GM19351 (cell line): ENCODE results near the gene PLBD2.
"Not testable (repeated sequence)": the region's sequence is repeated elsewhere in the genome, so short reads cannot be mapped to it uniquely, and the experiment has no call there.

ENCODE experiments used
- ATAC-seq: cut with Tn5 transposase; IDR thresholded peaks from one replicate; pipeline ENCODE4 v1.9.1; 2021; ENCODE audit warnings: mild to moderate bottlenecking, moderate library complexity; ENCODE audit not compliant: unreplicated experiment

The PLBD2 gene

DNA sequence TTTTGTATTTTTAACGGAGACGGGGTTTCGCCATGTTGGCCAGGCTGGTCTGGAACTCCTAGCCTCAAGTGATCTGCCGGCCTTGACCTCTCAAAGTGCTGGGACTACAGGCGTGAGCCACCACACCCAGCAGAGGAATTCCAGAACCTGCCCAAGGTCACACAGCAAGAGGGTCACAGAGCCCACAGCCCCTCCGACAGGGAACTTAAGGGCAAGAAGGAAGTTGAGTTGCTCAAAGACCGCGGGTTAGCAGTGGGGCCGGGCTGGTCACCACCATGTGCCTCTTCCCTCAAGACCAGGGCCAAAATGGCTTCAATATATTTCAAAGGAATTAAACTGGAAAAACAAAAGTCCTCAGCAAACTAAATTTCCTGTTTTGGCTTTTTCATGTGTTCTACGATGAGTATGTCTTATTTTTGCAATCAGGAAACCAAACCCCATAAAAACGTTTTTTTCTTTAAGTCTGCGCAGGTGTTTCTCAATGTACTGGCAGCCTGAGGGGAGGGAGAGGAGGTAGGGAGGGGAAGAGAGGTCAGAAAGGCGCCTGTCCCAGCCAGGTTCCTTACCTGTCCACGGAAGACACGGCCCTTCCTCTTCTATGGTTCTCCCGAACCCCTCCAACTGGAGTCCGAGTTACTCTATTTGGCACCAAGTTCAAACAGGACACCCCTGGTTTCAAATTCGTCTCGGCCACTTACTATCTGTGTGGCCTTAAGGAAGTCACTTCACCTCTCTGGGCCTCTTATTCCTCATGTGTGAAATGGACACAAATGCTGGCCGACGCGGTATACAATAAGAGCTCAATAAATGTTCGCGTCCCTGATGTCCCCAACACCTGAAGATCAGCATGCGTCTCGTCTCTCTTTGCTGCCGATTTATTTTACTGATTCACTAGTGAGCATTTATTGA, 24.3 kb upstream of the PLBD2 start:
- ATAC-seq: peak; percentile 29

DNA sequence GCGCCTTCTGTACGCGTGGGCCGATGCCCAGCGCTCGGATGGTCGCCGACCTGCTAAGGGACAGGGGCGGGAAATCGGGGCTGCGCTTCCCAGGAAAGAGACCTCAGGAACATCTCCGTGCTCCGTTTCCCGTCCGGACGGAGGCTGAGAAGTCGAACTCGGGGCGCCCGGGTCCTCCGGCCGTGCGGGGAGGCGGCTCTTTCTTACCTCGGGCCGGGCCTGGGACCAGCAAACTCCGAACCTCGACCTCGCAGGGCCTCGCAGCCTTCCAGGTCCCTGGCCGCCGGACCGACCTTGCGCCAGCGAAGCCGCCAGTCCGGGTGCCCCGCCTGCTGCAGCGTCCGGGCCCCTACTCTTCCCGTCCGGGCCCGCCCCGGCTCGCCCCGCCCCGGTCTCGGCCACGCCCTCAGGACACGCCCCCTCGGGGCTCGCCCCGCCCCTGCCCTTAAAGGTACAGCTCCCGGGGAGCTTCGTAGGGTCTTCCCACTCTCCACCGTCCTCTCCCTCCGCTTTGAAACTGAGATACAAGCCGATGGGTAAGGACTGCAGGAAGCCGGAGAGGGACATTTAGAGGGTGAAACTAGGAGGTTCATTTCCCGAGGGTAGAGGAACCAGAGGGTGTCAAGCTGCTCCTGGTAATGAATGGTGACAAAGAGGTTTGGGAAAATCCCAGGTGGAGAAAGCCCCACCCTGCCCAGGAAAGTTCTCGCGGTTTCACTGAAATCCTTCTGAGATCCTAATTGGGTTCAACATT, 23.4 kb upstream of the PLBD2 start, which contains the start of gene SLC8B1:
SLC8B1 (minus strand) TSS at position 324 of the 754 bp plus-strand sequence. CDS start 2,231 bp downstream, outside the sequence.
- ATAC-seq: peak; percentile 93

DNA sequence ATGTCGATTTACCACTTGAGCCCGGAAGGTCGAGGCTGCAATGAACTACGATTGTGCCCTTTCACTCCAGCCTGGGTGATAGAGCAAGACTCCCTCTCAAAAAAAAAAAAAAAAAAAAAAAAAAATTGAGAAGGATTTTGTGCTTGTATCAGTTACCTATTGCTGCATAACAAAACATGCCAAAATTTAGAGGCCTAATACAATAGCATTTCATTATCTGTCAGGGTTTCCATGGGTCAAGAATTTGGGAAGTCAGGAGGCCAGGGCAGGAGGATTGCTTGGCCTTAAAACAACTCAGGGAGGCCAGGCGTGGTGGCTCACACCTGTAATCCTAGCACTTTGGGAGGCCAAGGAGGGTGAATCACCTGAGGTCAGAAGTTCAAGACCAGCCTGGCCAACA, 18.8 kb upstream of the PLBD2 start:
- no peak for ATAC-seq

DNA sequence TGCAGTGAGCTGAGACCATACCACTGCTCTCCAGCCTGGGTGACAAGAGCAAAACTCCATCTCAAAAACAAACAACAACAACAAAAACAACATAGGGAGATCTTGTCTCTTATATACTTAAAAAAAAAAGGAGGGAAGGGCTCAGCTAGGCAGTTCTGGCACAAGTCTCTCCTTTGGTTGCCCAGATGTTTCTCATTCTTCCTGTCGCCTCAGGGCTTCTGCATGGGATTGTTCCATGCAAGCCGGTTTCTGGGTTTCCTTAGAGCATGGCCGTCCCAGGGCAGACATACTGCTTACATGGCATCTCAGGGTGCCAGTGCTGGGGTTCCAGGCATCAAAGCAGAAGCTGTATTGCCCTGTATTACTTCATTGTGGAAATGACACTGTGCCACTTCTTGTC, 18.3 kb upstream of the PLBD2 start:
- no peak for ATAC-seq

DNA sequence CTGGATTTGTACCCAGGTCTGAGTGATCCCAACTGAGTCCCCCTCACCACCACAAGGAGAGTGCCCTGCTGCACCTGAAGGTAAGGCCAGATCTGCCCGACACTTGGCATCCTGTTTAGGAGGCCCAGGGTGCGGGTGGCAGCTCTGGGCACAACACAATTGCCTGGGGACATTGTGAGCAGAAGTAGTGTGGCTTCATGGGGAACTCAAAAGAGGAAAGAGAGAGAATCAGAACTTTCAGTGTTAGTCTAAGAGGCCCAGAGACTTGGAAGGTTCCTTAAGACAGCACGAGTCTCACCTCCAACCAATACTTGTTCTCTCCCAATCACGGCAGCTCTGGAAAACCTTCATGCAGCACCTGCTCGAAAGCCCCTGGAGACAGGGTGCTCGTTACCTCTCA, 16.9 kb upstream of the PLBD2 start:
- no peak for ATAC-seq

DNA sequence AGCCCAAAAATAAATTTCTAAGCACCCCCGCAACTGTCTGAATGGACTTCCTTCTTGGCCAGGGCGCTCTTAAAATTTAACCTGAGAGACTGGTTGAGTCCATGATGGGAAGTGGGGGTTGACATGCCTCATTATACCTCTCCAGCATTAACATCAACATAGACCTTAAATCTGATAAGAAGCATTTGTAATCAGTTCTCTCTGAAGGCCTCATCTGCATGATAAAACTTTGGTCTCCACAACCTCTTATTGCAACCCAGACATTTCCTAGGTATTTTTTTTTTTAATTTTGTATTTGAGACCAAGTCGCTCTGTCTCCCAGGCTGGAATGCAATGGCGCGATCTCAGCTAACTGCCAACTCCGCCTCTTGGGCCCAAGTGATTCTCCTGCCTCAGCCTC, 13.1 kb upstream of the PLBD2 start:
- ATAC-seq: no peak

DNA sequence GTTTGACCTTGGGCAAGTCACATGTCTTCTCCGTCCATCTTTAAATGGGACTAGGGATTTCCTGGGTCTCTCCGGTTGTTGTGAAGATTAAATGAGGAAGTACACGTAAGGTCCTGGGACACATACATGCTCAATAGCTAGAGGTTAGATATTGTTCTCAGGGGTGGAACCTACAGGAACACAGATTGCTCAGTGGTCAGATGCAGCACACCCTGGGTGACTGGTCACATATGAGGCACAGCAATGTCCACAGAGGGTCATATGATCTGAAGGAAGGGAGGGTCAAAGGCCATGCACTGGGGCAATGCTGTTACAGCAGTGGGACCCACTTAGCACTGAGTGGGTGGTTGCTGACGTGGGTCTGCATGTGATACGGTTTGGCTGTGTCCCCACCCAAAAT, 12.0 kb upstream of the PLBD2 start:
- no peak for ATAC-seq

DNA sequence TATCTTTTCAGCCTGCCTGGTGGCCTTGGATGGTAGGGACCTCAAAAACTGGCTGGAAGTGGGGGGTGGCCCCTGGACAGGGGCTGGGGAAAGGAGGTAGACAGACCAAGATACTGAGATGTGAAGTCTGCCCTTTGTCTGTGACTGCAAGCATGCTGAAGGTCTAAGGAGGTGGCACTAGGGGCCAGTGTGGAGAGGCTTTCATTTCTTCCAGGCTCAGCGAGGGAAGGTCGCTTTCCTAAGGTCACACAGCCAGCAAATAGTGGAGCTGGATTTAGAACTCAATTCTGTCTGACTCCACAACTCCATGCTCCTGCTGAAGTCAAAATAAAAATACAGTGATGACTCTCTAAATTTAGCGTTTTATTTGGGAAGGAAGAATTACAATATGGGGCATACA, 11.3 kb upstream of the PLBD2 start:
- ATAC-seq: no peak

DNA sequence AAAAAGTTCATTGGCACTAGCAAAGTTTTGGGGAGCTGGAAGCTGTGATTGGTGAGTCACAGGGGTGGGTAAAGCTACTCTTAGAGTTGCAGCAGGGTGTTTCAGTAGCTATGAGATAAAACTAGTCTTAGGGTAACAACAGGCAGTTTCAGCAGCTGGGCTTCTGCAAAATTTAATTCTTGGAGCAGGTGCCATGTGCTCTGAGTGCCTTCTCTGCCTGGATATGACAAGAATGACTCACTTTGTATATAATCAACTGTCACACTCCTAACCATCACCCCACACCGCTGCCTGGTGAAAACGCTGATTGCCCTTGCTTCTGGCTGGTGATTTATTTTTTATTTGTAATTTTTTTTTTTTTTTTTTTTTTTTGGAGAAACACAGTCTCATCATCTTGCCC, 10.5 kb upstream of the PLBD2 start:
- ATAC-seq: no peak

DNA sequence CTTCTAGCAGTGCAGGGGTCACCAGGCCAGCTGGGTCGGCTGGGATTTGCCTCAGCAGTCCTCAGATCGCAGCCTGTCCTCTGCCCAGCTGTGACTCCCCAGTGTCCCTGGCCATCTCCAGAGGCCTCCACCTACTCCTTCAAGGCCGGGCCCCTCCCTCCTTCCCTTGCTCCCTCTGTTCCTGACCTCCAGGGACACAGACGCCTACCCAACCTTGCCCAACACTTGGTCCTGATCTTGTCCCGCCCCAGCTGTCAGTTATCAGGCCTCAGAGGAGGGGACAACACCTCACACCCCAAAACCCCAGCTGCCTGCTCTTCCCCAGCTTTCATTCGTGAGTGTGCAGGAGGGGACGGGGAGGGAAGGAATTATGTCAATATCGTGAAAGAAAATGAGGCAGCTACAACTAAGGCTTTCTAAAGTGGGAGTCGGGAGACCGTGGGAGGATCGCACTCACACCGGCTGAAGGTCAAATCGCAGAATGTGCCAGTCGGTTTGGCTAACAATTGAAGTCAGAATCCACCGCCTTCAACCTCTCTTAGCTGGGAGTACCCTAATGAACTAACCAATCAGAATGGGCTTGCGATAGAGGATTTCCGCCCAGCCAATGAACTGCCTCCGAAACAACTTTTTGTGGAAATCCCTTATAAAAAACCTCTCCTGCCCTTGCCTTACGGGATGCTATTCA, 9.4 kb upstream of the PLBD2 start:
- ATAC-seq: no peak

DNA sequence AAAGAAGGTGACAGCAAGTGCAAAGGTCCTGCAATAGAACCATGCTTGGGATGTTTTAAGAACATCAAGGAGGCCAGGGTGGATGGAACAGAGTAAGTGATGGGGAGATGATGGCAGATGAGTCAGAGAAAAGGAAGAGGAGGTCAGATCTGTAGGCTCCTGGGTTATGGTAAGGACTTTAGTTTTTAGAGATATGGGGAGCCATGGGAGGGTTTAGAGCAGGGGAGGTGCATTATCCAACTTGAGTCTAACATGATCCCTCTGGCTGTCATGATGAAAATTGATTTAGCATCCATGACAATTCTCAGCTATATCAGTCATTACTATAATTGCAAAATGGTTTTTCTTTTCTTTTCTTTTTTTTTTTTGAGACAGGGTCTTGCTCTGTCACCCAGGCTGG, 7.3 kb upstream of the PLBD2 start:
- ATAC-seq: no peak

DNA sequence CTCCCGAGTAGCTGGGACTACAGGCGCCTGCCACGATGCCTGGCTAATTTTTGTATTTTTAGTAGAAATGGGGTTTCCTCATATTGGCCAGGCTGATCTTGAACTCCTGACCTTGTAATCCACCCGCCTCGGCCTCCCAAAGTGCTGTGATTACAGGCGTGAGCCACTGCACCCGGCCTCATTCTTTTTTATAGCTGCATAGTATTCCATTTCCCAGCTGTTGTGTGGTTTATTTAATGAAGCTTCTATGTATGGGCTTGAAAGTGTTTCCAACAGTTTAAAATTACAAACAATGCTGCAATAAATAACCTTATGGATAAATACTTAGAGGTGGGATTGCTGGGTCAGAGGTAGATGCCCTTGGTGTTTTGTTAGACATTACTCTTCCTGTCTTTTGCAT, 4.2 kb upstream of the PLBD2 start:
- ATAC-seq: not testable (repeated sequence)

DNA sequence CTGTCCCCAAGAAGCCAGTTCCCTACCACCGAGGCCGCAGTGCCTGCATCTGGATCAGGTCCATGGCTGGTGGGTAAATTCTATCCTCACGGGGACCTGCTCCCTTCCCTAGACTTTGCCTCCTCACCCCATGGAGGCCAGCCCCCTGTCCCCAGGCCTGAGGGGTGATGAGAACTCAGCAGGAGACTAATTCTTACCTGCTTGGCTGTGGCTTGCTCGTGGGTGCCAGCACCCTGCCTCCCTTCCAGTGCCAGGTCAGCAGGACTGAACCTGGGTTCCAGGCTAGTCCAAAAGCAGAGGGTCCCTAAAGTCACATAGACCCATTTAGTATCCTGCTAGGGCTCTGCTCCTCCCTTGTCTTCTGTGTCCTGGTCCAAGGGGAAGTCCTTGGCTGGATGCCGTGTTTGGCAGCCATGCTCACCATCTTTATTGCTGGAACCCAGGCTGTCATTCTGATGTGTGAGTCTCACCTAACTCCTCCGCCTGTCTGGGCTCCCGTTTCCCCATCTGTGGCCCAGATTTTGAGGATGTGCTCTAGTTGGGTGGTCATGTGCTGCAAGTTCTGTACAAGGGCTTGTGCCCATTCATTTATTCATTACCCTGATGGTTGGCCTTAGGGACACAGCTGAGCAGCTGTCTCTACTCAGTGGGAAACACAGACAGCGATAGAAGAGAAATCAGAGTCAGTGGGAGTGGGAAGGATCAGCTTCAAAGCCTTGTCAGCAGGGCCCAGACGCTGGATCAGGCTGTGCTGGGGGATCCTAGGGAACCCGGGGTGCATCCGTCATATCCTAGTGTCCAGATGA, 949 bp downstream of the PLBD2 start:
- ATAC-seq: no peak

DNA sequence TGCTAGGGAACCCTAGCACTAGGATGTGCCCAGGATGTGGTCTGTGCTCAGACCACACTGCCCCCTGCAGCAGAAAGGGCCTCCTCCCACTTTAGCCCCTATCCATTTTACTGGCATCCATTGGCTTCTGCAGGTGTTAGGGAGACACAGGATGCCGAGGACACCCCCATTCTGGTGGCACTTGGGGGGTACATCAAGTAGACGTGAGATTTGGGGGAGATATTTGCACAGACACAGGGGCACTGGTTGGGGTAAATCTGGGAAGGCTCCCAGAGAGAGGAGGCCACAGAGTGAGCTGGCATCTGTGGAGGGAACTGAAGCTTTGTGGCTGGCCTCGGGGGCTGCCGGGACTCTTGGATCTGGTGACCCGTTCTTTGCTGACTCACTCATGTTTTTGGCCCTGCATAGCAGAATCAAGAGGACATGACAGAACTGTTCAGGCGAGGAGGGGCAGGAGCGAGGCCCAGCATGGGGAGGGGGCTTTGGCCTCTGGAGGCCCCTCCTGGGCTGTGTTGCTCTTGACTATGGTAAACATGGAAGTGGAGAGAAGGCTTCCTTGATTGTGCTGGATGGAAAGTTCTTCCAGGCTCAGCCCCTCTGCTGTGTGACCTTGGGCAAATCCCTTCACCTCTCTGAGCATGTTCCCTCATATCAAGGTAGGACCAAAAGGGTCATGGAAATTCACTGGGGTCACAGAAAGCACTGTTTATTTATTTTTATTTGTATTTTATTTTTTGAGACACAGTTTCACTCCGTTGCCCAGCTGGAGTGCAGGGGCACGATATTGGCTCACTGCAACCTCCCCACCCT, 1.8 kb downstream of the PLBD2 start:
- no peak for ATAC-seq

DNA sequence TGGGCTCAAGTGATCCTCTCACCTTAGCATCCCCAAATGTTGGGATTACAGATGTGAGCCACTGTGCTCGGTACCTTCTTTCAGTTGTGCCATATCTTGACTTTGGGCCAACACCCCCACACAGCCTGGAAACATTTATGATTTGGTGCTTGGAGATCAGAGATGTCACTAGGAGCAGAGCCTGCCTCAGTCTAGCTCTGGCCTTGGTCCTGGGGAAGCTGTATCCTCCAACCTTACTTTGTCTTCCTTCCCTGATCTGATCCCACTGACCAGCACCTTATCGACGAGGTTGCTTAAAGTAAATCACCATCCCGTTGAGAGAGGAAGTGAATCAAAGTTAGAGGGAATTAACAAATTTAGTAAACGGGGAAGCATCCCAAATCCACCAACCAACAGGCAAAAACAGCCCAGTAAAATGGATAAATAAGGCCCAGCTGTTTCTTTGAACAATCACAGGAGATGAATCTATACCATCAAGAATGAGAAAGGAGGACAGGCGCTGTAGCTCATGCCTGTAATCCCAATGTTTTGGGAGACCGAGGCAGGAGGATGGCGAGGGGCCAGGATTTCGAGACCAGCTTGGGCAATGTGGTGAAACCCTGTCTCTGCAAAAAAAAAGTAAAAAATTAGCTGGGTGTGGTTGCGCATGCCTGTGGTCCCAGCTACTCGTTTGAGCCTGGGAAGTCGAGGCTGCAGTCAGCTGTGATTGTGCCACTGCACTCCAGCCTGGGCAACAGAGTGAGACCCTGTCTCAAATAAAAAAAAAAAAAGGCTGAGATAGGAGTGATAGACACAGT, 3.4 kb downstream of the PLBD2 start:
- ATAC-seq: no peak

DNA sequence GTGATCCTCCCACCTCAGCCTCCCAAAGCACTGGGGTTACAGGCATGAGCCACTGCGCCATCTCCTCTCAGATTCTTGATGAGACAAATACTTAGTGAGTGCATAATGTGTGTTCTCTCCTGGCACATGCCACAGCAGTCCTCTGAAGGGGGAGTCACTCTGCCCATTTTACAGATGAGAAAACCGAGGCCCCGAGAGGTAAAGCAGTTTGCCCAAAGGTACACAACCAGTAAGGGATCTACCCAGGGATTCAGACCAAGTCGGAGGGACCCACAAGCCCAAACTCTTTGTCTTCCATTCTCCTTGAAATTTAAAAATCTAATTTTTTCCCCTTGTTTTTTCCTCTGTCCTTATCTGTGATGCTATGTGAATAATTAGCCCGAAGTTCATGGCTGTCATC, 6.3 kb downstream of the PLBD2 start:
- ATAC-seq: no peak

DNA sequence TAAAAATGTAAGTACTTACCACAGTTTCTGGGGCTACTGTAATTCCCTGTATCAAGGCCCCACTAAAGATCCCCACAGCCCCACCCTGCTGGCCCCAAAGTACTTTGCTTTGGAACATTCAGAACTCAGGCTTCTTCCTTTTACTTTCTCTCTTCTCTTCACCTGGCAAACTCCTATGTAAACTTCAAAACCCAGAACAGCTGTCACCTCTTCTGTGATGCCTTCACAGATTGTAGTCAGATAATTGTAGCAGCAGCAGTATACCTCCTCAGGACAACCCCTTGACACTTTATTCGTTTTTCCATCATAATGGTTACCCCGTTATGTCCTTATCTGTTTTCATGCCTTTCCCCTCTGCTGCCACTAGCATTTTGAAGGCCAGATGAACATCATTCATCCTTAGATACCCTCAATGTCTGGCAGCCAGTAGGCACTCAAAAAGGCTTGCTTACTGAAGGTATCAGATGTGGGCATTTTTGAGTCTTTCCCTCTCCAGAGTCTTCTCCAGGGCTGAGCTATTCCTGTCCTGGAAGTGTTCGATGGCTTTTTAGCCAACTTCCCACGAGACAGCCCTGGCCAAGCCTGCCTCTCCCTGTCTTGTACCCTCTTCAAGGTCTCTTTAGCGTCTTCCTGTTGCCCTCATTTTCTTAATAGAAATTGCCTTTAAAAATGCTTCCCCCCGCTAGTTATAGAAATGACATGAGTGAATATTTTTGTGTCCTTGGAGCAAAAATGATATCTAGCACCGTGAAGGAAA, 7.4 kb downstream of the PLBD2 start:
- ATAC-seq: no peak

DNA sequence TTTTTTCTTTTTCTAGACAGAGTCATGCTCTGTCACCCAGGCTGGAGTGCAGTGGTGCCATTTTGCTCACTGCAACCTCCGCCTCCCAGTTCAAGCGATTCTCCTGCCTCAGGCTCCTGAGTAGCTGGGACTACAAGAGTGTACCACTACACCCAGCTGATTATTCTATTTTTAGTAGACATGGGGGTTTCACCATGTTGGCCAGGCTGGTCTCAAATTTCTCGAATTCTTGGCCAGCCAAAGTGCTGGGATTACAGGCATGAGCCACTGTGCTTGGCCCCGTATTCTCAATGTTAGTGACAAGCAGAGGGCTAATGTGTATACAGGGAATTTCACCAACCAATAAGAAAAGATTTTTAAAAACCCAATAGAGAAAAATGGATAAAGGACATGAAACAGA, 8.4 kb downstream of the PLBD2 start:
- ATAC-seq: no peak
